22Rv1 (cell line): ENCODE measurements around the gene PFDN5.

Experiments used
- CTCF ChIP-seq: fragments of 450-650 bp; IDR thresholded peaks from 2 replicates; pipeline ENCODE4 v1.5.1; 2017; ENCODE audit warnings: mild to moderate bottlenecking
- ZFX ChIP-seq: fragments of 450-650 bp; IDR thresholded peaks from 2 replicates; pipeline ENCODE4 v1.6.1; 2017; ENCODE audit warnings: antibody characterized with exemption, borderline replicate concordance

- TF ChIP-seq ZFX (no peak), CTCF (no peak)
Measured at GRCh38 chr12:53326460-53327185, 31.3 kb downstream of the PFDN5 start.
